Activated naive CD4-positive, alpha-beta T cell treated with anti-CD3 and anti-CD28 coated beads, Interleukin-2, amount 50 U/mL, for 72 hours (primary cell): Measurements from ENCODE around the gene TK1. TPM values are rescaled to one million over a fixed set of nuclear protein-coding genes. Genes with fewer than 3 reads are reported as not detected.
A peak's percentile ranks its signal among the peaks of the same experiment; 100 is the strongest.

Experiments used
- ATAC-seq, 2 donors: fragments of 150-1000 bp; cut with Tn5 transposase; 2 replicates each; pipeline ENCODE4 v1.10.0; 2021; ENCODE audit warnings: mild to moderate bottlenecking in 2 of 2, moderate library complexity in 2 of 2
- DNase-seq, 2 donors: peaks; one replicate each; pipeline ENCODE4 v3.0.0; 2021 to 2022; ENCODE audit warnings: low spot score in 2 of 2
- H3K27ac Mint-ChIP-seq, 2 donors: one replicate each; pipeline ENCODE4 v1.8.0; 2022; ENCODE audit warnings: mild to moderate bottlenecking in 2 of 2, mixed read lengths in 2 of 2
- H3K36me3 Mint-ChIP-seq, 2 donors: one replicate each; pipeline ENCODE4 v1.8.0; 2022; ENCODE audit warnings: mixed read lengths in 2 of 2
- H3K9me3 Mint-ChIP-seq, 2 donors: one replicate each; pipeline ENCODE4 v1.8.0; 2022; ENCODE audit warnings: mixed read lengths in 2 of 2
- total RNA-seq, 2 donors: library from RNA; stranded (reverse); gene quantifications; one replicate each; pipeline ENCODE4 v1.2.3, GENCODE V29; 2022

TK1 gene
- total RNA-seq, 2 donors from 2014 or later, result 129 to 234 TPM

DNA sequence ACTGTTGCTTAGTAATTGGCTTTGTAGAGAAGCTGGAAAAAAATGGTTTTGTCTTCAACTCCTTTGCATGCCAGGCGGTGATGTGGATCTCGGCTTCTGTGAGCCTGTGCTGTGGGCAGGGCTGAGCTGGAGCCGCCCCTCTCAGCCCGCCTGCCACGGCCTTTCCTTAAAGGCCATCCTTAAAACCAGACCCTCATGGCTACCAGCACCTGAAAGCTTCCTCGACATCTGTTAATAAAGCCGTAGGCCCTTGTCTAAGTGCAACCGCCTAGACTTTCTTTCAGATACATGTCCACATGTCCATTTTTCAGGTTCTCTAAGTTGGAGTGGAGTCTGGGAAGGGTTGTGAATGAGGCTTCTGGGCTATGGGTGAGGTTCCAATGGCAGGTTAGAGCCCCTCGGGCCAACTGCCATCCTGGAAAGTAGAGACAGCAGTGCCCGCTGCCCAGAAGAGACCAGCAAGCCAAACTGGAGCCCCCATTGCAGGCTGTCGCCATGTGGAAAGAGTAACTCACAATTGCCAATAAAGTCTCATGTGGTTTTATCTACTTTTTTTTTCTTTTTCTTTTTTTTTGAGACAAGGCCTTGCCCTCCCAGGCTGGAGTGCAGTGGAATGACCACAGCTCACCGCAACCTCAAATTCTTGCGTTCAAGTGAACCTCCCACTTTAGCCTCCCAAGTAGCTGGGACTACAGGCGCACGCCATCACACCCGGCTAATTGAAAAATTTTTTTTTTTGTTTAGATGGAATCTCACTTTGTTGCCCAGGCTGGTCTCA, 38.4 kb upstream of the TK1 start:
- Mint-ChIP-seq H3K36me3 (peaks cover 17 to 20% of the 10 kb centered on the region in 2 donors), H3K27ac (no peak overlapping the region), H3K9me3 (no peaks in the 10 kb centered on the region)
- ATAC-seq, result no peak
- no peak for DNase-seq

DNA sequence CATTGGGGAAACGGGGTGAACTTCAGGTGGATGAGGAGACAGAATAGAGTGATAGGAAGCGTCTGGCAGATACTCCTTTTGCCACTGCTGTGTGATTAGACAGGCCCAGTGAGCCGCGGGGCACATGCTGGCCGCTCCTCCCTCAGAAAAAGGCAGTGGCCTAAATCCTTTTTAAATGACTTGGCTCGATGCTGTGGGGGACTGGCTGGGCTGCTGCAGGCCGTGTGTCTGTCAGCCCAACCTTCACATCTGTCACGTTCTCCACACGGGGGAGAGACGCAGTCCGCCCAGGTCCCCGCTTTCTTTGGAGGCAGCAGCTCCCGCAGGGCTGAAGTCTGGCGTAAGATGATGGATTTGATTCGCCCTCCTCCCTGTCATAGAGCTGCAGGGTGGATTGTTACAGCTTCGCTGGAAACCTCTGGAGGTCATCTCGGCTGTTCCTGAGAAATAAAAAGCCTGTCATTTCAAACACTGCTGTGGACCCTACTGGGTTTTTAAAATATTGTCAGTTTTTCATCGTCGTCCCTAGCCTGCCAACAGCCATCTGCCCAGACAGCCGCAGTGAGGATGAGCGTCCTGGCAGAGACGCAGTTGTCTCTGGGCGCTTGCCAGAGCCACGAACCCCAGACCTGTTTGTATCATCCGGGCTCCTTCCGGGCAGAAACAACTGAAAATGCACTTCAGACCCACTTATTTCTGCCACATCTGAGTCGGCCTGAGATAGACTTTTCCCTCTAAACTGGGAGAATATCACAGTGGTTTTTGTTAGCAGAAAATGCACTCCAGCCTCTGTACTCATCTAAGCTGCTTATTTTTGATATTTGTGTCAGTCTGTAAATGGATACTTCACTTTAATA, 37.6 kb upstream of the TK1 start:
- H3K9me3 Mint-ChIP-seq, result no peaks in the 10 kb centered on the region
- no peak for DNase-seq
- H3K36me3 Mint-ChIP-seq, result peaks cover 23 to 25% of the 10 kb centered on the region in 2 donors

DNA sequence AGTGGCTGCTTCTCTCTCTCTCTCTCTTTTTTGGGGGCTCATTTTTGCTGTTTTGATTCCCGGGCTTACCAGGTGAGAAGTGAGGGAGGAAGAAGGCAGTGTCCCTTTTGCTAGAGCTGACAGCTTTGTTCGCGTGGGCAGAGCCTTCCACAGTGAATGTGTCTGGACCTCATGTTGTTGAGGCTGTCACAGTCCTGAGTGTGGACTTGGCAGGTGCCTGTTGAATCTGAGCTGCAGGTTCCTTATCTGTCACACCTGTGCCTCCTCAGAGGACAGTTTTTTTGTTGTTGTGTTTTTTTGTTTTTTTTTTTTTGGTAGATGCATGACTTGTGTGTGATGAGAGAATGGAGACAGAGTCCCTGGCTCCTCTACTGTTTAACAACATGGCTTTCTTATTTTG, 36.9 kb upstream of the TK1 start:
- no peak for ATAC-seq
- Mint-ChIP-seq H3K36me3 (peaks cover 30 to 32% of the 10 kb centered on the region in 2 donors), H3K27ac (peak overlapping the region in 1 of 2 donors; percentile 19), H3K9me3 (no peaks in the 10 kb centered on the region)
- no peak for DNase-seq

More for the DNA sequence above, 37.6 kb upstream of the TK1 start:
- H3K27ac Mint-ChIP-seq, result peak overlapping the region in 1 of 2 donors; percentile 19
- ATAC-seq, result no peak

DNA sequence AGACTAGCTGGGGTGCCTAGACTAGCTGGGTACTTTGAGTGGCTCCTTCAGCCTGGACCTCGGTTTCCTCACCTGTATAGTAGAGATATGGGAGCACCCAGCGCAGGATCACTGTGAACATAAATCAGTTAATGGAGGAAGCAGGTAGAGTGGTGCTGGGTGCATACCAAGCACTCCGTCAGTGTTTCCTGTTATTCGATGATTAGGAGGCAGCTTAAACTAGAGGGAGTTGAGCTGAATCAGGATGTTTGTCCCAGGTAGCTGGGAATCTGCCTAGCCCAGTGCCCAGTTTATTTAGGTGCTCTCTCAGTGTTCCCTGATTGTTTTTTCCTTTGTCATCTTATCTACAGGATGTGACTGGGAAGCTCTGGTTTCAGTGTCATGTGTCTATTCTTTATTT, 36.2 kb upstream of the TK1 start:
- H3K36me3 Mint-ChIP-seq, result peaks cover 32 to 34% of the 10 kb centered on the region in 2 donors
- no peaks in the 10 kb centered on the region for H3K9me3 Mint-ChIP-seq
- H3K27ac Mint-ChIP-seq, result peak overlapping the region in 1 of 2 donors; percentile 19
- ATAC-seq (no peak), DNase-seq (no peak)

DNA sequence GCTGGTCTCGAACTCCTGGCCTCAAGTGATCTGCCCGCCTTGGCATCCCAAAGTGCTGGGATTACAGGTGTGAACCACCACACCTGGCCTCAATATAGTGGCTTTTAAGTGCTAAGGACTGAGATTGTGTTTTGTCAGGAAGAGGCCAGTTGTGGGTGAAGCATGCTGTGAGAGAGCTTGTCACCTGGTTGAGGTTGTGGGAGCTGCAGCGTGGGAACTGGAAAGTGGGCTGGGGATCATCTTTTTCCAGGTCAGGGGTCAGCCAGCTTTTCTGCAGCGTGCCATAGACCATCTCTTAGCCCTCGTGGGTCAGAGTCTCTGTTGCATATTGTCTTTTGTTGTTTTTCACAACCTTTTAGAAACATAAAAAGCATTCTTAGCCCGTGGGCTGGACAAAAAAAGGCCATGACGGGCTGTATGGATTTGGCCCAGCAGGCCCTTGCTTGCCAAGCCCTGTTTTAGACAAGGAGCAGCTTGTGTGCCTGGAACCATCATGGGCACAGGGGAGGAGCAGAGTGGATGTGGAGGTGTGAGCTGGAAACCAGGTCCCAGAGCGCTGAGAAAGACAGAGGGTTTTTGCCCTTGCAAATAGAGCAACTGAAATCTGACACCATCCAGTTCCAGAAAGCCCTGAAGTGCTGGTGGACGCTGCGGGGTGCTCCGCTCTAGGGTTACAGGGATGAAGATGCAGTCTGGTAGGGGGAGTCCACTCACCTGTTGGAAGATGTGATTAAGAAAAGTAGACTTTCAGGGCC, 32.7 kb upstream of the TK1 start:
- peaks cover 41 to 46% of the 10 kb centered on the region in 2 donors for H3K36me3 Mint-ChIP-seq

DNA sequence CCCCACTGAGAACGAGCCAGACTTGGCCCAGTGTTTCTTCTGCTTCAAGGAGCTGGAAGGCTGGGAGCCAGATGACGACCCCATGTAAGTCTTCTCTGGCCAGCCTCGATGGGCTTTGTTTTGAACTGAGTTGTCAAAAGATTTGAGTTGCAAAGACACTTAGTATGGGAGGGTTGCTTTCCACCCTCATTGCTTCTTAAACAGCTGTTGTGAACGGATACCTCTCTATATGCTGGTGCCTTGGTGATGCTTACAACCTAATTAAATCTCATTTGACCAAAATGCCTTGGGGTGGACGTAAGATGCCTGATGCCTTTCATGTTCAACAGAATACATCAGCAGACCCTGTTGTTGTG, 27.8 kb upstream of the TK1 start:
- Mint-ChIP-seq H3K9me3 (no peaks in the 10 kb centered on the region), H3K36me3 (peaks cover 23 to 27% of the 10 kb centered on the region in 2 donors), H3K27ac (peak overlapping the region; percentile 93 to 94)
- ATAC-seq, result no peak
- DNase-seq, result no peak

More for the DNA sequence above, 32.7 kb upstream of the TK1 start:
- DNase-seq, result no peak
- no peak for ATAC-seq
- H3K9me3 Mint-ChIP-seq, result no peaks in the 10 kb centered on the region
- peak overlapping the region; percentile 24 to 68 for H3K27ac Mint-ChIP-seq

DNA sequence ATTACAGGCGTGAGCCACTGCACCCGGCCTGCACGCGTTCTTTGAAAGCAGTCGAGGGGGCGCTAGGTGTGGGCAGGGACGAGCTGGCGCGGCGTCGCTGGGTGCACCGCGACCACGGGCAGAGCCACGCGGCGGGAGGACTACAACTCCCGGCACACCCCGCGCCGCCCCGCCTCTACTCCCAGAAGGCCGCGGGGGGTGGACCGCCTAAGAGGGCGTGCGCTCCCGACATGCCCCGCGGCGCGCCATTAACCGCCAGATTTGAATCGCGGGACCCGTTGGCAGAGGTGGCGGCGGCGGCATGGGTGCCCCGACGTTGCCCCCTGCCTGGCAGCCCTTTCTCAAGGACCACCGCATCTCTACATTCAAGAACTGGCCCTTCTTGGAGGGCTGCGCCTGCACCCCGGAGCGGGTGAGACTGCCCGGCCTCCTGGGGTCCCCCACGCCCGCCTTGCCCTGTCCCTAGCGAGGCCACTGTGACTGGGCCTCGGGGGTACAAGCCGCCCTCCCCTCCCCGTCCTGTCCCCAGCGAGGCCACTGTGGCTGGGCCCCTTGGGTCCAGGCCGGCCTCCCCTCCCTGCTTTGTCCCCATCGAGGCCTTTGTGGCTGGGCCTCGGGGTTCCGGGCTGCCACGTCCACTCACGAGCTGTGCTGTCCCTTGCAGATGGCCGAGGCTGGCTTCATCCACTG, 27.3 kb upstream of the TK1 start, which contains the start of gene BIRC5:
BIRC5 (plus strand) TSS at position 238 of the 690 bp plus-strand sequence; CDS start at position 302, 64 bp downstream.
- Mint-ChIP-seq H3K36me3 (peaks cover 17 to 22% of the 10 kb centered on the region in 2 donors), H3K27ac (peak within 1 kb of the TSS; percentile 93 to 94), H3K9me3 (no peaks in the 10 kb centered on the region)
- DNase-seq (peak; percentile 89 to 96), ATAC-seq (peak; percentile 100)

DNA sequence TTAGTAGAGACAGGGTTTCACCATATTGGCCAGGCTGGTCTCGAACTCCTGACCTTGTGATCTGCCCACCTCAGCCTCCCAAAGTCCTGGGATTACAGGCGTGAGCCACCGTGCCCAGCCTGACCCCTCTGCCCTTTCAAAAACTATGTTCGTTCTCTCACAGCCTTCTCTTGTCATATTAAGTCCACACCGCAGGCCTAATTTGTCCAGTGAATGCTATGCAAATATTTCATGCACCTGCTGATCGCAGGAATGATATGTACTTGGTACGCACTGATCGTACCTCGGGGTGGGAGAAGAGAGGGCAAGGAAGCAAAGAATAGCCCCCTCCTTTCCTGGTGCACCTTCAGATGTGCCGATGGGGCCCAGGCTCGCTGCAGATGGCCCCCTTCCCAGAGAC, 24.2 kb upstream of the TK1 start:
- ATAC-seq, result no peak
- peaks cover 6 to 7% of the 10 kb centered on the region in 2 donors for H3K36me3 Mint-ChIP-seq
- H3K27ac Mint-ChIP-seq, result no peak overlapping the region

DNA sequence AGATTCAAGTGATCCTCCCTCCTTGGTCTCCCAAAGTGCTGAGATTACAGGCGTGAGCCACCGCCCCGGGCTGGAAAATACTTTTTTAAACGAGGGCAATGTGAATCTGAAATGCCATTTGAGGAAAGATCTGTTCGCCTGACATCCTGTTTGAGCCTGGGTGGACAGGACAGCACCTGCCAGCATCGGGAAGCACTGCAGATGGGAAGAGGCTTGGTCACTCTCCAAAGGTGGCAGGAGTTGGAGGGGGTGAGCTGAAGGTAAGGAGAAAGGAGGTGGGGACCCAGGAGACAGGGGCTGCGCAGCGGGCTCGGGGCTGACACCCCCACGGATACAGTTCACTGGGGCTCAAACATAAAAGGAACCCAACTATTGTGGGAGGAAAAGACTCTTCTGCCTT, 23.3 kb upstream of the TK1 start:
- H3K27ac Mint-ChIP-seq, result no peak overlapping the region
- ATAC-seq (no peak), DNase-seq (no peak)
- H3K36me3 Mint-ChIP-seq, result peaks cover 5 to 6% of the 10 kb centered on the region in 2 donors
- no peaks in the 10 kb centered on the region for H3K9me3 Mint-ChIP-seq

More for the DNA sequence above, 24.2 kb upstream of the TK1 start:
- H3K9me3 Mint-ChIP-seq, result no peaks in the 10 kb centered on the region
- DNase-seq, result no peak

DNA sequence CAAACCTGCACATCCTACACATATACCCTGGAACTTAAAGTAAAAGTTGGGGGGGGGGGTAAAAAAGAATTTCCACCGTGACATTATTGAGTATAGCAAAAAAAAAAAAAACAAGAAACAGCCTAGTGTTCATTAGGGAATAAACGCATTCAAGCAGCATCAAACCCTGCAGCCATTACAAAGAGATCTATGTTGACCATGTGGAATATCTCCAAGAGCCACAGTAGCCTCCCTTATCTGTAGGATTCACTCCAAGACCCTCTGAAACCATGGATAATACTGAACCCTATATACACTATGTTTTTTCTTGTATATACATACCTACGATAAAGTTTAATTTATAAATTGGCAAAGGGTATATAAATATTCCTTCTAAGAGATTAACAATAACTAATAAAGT, 21.6 kb upstream of the TK1 start:
- no peaks in the 10 kb centered on the region for H3K36me3 Mint-ChIP-seq
- ATAC-seq, result no peak

DNA sequence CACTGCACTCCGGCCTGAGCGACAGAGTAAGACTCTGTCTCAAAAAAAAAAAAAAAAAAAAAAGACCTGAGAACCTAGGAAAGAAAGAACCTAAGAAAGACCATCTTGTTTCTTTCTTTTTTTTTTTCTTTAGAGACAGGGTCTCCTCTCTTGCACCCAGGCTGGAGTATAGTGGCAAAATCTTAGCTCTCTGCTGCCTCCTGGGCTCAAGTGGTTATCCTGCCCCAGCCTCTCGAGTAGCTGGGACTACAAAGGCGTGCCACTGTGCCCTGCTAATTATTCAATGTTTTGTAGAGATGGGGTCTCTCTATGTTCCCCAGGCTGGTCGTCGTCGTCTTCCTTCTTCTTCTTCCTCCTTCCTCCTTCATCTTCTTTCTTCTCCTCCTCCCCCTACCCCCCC, 19.4 kb upstream of the TK1 start:
- no peaks in the 10 kb centered on the region for H3K36me3 Mint-ChIP-seq
- no peak for DNase-seq
- no peak for ATAC-seq
- peak overlapping the region in 1 of 2 donors; percentile 30 for H3K27ac Mint-ChIP-seq
- H3K9me3 Mint-ChIP-seq, result no peaks in the 10 kb centered on the region

More for the DNA sequence above, 21.6 kb upstream of the TK1 start:
- Mint-ChIP-seq H3K27ac (no peak overlapping the region), H3K9me3 (no peaks in the 10 kb centered on the region)
- DNase-seq, result no peak

DNA sequence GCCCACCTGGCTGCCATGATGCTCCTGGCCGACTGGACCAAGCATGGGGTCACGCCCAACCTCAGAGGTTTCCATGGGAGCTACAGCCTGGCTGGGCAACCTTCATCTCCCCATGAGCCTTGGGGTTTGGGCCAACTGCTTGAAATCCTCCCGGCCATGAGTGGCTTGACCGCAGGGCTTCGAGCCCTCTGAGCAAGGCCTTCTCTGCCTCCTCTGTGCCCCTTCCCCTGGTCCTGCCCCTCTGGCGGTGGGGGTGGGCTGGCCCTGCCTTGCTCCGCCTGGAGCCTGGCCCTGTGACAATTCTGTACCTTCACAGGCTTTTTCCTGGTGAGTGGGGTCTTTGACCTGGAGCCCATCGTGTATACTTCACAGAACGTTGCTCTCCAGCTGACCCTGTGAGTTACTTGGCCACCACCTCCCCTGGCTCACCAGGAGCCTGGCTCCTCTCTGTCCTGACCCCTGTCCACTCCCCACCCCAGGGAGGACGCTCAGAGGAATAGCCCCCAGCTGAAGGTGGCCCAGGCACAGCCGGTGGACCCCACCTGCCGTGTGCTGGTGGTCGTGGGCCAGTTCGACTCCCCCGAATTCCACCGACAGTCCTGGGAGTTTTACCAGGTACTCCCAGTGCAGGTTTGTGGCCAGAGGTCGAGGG, 18.4 kb upstream of the TK1 start:
- Mint-ChIP-seq H3K36me3 (no peaks in the 10 kb centered on the region), H3K27ac (no peak overlapping the region), H3K9me3 (no peaks in the 10 kb centered on the region)
- DNase-seq (no peak), ATAC-seq (no peak)

DNA sequence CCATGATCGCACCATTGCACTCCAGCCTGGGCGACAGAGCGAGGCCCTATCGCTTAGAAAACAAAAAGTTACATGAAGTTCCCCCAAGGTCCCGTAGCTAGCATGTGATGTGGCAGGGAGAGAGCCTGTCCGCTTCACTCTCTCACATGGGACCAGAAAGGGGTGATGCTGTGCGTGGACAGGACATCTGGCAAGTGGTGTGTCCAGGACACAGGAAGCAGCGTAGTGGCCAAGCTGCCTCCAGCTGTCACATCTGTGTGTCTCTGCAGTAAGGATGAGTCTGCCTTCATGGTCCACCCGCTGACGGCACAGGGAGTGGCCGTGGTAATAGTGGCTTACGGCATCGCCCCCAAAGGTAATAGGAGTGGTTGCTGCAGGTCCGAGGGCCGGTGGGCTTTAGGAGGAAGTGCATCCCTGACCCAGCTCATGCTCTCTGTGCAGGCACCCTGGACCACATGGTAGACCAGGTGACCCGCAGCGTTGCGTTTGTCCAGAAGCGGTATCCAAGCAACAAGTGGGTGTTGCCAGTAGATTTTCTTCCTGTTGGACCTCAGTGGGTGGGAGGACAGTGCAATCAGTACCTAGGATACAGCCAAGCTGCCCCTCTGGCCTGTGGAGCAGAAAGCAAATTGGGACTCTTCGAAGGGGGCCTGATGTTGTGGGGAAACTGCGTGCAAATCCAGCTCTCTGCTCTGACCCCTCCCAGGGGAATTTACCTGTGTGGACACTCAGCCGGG, 17.7 kb upstream of the TK1 start:
- DNase-seq, result no peak
- Mint-ChIP-seq H3K9me3 (no peaks in the 10 kb centered on the region), H3K27ac (no peak overlapping the region), H3K36me3 (no peaks in the 10 kb centered on the region)
- ATAC-seq, result no peak

DNA sequence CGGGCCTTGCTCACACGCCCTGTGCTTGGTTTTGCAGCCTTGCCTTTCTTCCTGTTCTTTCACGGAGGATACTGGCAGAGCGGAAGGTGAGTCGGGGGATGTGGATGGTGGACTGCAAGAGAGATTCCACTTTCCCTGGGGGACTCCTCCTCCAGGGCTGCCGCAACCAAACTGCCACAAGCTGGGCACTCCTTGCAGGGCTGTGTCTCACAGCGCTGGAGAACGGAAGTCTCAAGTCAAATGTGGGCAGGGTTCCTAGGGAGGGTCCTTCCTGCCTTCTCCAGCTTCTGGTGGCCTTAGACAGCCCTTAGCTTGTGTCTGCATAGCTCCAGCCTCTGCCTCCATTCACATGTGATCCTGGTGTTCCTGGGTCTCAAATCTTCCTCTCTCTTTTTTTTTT, 15.8 kb upstream of the TK1 start:
- H3K36me3 Mint-ChIP-seq, result peaks cover 0 to 3% of the 10 kb centered on the region in 2 donors
- H3K9me3 Mint-ChIP-seq, result no peaks in the 10 kb centered on the region
- ATAC-seq (no peak), DNase-seq (no peak)
- H3K27ac Mint-ChIP-seq, result peak overlapping the region in 1 of 2 donors; percentile 74

DNA sequence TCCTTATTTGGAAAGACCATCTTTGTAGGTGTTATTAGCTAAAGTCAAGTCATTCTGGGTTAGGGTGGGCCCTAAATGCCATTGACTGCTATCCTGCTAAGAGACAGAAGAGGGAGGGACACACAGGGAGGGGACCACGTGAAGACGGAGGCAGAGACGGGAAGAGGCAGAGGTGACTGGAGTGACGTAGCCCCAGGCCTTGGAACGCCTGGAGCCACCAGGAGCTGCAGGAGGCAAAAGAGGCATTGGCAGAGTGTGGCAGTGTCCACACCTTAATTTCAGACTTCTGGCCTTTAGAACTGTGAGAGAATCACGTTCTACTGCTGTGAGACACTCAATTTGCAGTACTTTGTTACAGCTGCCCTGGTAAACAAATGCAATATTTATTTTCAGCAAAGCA, 13.6 kb upstream of the TK1 start:
- no peak overlapping the region for H3K27ac Mint-ChIP-seq
- H3K9me3 Mint-ChIP-seq, result no peaks in the 10 kb centered on the region
- ATAC-seq, result no peak

More for the DNA sequence above, 13.6 kb upstream of the TK1 start:
- peaks cover 0 to 12% of the 10 kb centered on the region in 2 donors for H3K36me3 Mint-ChIP-seq
- DNase-seq, result no peak
